ENCODE measurements around the gene FRMD4A. TPM values are rescaled to one million over a fixed set of nuclear protein-coding genes. Genes with fewer than 3 reads are reported as not detected.

Gene FRMD4A
- total RNA-seq, 4 donors from 2014 or later: 27.5 to 40.4 (median 33.0) TPM

- WGBS, 2 donors: 88 to 93% methylated on average over 5 of the region's 5 CpGs
- no peak for TF ChIP-seq POLR2A (IDR thresholded peaks at IDR 0.05)
- TF ChIP-seq, protein P1, sequence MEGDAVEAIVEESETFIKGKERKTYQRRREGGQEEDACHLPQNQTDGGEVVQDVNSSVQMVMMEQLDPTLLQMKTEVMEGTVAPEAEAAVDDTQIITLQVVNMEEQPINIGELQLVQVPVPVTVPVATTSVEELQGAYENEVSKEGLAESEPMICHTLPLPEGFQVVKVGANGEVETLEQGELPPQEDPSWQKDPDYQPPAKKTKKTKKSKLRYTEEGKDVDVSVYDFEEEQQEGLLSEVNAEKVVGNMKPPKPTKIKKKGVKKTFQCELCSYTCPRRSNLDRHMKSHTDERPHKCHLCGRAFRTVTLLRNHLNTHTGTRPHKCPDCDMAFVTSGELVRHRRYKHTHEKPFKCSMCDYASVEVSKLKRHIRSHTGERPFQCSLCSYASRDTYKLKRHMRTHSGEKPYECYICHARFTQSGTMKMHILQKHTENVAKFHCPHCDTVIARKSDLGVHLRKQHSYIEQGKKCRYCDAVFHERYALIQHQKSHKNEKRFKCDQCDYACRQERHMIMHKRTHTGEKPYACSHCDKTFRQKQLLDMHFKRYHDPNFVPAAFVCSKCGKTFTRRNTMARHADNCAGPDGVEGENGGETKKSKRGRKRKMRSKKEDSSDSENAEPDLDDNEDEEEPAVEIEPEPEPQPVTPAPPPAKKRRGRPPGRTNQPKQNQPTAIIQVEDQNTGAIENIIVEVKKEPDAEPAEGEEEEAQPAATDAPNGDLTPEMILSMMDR (IDR thresholded peaks at IDR 0.05): no peak
- no peak overlapping the region for H3K4me3 ChIP-seq (ENCODE audit: low read depth, poor library complexity, severe bottlenecking)
- intact Hi-C loops (cut with DNase I; ENCODE audit: low total_unique reads): no loop called here
- DNase-seq (ENCODE audit: low spot score in 2 of 2): no peak
Measured at GRCh38 chr10:13715100-13715499, 615.6 kb downstream of the FRMD4A start.

GRCh38 chr10:13712837-13713581 lies 617.7 kb downstream of the FRMD4A start:
- 53 to 65% methylated on average over 6 of the region's 6 CpGs for WGBS, 2 donors
- TF ChIP-seq, protein P1 (IDR thresholded peaks at IDR 0.05): no peak
- TF ChIP-seq POLR2A (IDR thresholded peaks at IDR 0.05): no peak
- H3K4me3 ChIP-seq (ENCODE audit: low read depth, poor library complexity, severe bottlenecking): no peak overlapping the region
- intact Hi-C loops (cut with DNase I; ENCODE audit: low total_unique reads): no loop called here
- peak; percentile 62 to 93 for DNase-seq (ENCODE audit: low spot score in 2 of 2)

- TF ChIP-seq, protein P1 (IDR thresholded peaks at IDR 0.05): no peak
- TF ChIP-seq POLR2A (IDR thresholded peaks at IDR 0.05): no peak
- WGBS, 2 donors: 78 to 86% methylated on average over 4 of the region's 4 CpGs
Measured at GRCh38 chr10:13712476-13712836, 618.3 kb downstream of the FRMD4A start.

DNA sequence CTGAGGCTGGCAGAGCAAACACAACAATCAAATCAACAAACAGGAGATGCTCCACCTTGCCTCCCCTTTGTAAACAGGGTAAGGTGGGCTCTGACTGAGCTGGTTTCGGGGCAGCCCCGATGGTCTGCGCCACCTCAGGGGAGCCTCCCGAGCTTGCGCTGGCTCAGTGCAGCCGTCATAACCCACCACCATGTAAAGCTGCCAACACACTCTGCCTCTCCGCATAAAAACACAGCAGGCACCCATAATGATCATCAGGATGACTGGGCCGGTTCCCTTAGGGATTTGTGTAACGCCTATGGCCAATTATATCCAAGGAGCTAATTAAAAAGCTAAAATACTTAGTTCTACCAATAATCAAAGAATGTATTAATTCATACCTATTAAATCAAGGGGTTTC lies 619.4 kb downstream of the FRMD4A start:
- DNase-seq (ENCODE audit: low spot score in 2 of 2): no peak
- intact Hi-C loops (cut with DNase I; ENCODE audit: low total_unique reads): no loop called here
- 95 to 98% methylated on average over 9 of the region's 9 CpGs for WGBS, 2 donors
- TF ChIP-seq, protein P1 (IDR thresholded peaks at IDR 0.05): no peak
- no peak for TF ChIP-seq POLR2A (IDR thresholded peaks at IDR 0.05)
- H3K4me3 ChIP-seq (ENCODE audit: low read depth, poor library complexity, severe bottlenecking): no peak overlapping the region

More at GRCh38 chr10:13712476-13712836, 618.3 kb downstream of the FRMD4A start:
- no peak for DNase-seq (ENCODE audit: low spot score in 2 of 2)
- no peak overlapping the region for H3K4me3 ChIP-seq (ENCODE audit: low read depth, poor library complexity, severe bottlenecking)
- intact Hi-C loops (cut with DNase I; ENCODE audit: low total_unique reads): no loop called here

DNA sequence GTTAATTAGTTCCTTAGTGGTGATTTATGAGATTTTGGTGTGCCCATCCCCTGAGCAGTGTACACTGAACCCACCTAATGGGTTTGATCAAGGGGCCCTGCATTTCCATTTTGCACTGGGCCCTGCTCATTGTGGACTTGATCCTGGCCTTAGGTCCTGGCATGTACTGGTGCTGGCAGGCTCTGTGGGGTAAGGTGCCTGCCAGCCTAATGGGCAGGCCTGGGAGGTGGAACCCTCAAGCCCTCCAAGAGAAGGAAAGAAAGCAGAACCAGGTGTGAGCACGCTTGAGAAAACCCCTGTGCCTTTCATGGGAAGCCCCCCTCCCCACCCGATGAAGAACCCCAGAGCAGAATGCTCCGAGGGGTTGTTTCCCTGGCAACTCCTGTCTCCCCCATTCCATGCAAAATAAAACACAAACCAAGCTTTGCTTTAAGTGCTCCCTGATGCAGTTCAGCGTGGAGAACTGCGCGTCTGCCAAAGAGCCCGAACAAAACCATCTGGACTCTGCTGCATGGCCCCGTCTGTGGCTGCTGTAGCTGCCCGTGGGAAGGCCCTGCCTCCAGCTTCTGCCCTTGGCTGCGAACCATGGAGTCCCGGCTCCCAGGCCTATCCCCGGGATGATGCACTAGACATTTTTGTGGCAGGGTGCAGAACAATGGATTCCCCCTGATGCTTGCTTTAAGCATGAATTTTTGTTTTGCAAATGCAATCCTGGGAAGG lies 620.6 kb downstream of the FRMD4A start:
- H3K4me3 ChIP-seq (ENCODE audit: low read depth, poor library complexity, severe bottlenecking): no peak overlapping the region
- 56 to 68% methylated on average over 12 of the region's 12 CpGs for WGBS, 2 donors
- TF ChIP-seq, protein P1 (IDR thresholded peaks at IDR 0.05): no peak
- intact Hi-C loops (cut with DNase I; ENCODE audit: low total_unique reads): no loop called here
- no peak for DNase-seq (ENCODE audit: low spot score in 2 of 2)
